MM.1S (cell line): ENCODE measurements around the gene GCAT.

Experiments used
- DNase-seq: peaks from one replicate; pipeline ENCODE4 v3.0.0-alpha.2; 2015
- H2AFZ ChIP-seq: fragments of 300-600 bp; sonication (generic); 2 replicates; pipeline ENCODE4 v1.6.0; 2016; ENCODE audit warnings: antibody characterized with exemption, low read length
- H3F3A ChIP-seq: fragments of 300-600 bp; sonication (generic); 2 replicates; pipeline ENCODE4 v1.6.1; 2016; ENCODE audit warnings: mild to moderate bottlenecking, antibody characterized with exemption, low read length, moderate library complexity, mixed read lengths; ENCODE audit not compliant: insufficient read depth
- H3K27ac ChIP-seq: fragments of 300-600 bp; sonication (generic); 2 replicates; pipeline ENCODE4 v1.5.1; 2016; ENCODE audit warnings: mild to moderate bottlenecking, low read length
- H3K27me3 ChIP-seq: fragments of 300-600 bp; sonication (generic); replicated peaks from 2 replicates; pipeline ENCODE4 v1.6.0; 2016; ENCODE audit warnings: low read length; ENCODE audit not compliant: insufficient read depth
- H3K36me3 ChIP-seq: fragments of 300-600 bp; sonication (generic); replicated peaks from 2 replicates; pipeline ENCODE4 v1.6.1; 2016; ENCODE audit warnings: mild to moderate bottlenecking, low read length, mixed read lengths; ENCODE audit not compliant: insufficient read depth
- H3K4me1 ChIP-seq: fragments of 300-600 bp; sonication (generic); 2 replicates; pipeline ENCODE4 v1.6.1; 2016; ENCODE audit warnings: low read length, mixed read lengths
- H3K4me2 ChIP-seq: fragments of 300-600 bp; sonication (generic); 2 replicates; pipeline ENCODE4 v1.6.0; 2016; ENCODE audit warnings: low read depth, low read length
- H3K4me3 ChIP-seq: fragments of 300-600 bp; sonication (generic); 2 replicates; pipeline ENCODE4 v1.5.1; 2016; ENCODE audit warnings: low read length, mixed read lengths
- H3K79me2 ChIP-seq: fragments of 300-600 bp; sonication (generic); 2 replicates; pipeline ENCODE4 v1.6.1; 2016; ENCODE audit warnings: mixed run types, low read length, mixed read lengths
- H3K9ac ChIP-seq: fragments of 300-600 bp; sonication (generic); 2 replicates; pipeline ENCODE4 v1.6.1; 2016; ENCODE audit warnings: low read length, mixed read lengths
- H3K9me2 ChIP-seq: fragments of 300-600 bp; sonication (generic); replicated peaks from 2 replicates; pipeline ENCODE4 v1.6.1; 2016; ENCODE audit warnings: mild to moderate bottlenecking, low read length, mixed read lengths; ENCODE audit not compliant: insufficient read depth
- H3K9me3 ChIP-seq: fragments of 300-600 bp; sonication (generic); replicated peaks from 2 replicates; pipeline ENCODE4 v1.6.1; 2016; ENCODE audit warnings: mild to moderate bottlenecking, low read length, mixed read lengths; ENCODE audit not compliant: insufficient read depth
- H4K20me1 ChIP-seq: fragments of 300-600 bp; sonication (generic); 2 replicates; pipeline ENCODE4 v1.6.1; 2016; ENCODE audit warnings: mild to moderate bottlenecking, low read length, moderate library complexity, mixed read lengths; ENCODE audit not compliant: insufficient read depth
- EZH2 ChIP-seq: fragments of 300-600 bp; sonication (generic); optimal IDR thresholded peaks from 2 replicates; pipeline ENCODE3; 2017; ENCODE audit warnings: low read depth, mild to moderate bottlenecking, antibody characterized with exemption, low read length, mixed read lengths
- EZH2phosphoT487 ChIP-seq: fragments of 300-600 bp; sonication (generic); IDR thresholded peaks from 2 replicates; pipeline ENCODE4 v1.6.1; 2018; ENCODE audit warnings: antibody characterized with exemption, low read length
- TF ChIP-seq, protein P1 (sequence below): fragments of 300-600 bp; sonication (generic); IDR thresholded peaks from 2 replicates; pipeline ENCODE4 v1.5.1; 2016; ENCODE audit warnings: antibody characterized with exemption, low read length, mixed read lengths

The GCAT gene

DNA sequence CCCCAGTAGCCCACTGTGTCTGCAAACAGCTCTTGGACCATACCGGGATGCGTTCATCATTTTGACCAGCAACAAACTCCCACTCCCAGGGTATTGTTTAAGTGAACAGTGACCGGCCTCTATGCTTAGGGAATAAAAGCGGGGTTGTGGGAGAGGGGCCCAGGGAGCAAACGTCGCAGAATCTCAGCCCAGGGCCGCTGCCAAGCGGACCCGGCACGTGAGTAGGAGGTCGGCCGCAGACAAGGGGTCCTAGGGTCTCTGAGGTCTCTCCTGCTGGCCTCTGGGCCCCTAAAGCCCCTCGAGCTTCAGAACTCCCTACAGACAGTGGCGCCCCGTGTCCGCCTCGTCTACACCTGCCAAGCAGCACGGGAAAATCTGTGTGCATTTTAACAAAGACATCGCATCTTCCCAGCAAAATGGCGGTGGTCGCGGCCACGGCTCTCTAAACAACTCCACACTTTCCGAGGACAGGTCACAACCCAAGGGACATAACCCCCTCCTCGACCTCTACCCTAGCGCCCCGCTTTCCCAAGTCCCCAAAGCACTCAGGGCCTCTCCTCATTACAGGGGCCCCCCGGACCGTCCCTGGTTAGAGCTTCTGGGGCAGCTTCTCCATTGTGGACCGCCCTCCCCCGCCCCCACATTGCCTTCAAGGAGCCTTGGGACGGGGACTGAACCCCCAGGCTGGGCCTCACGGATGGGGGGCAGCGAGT, 3.9 kb upstream of the GCAT start:
- H3K4me2 ChIP-seq, result no peak overlapping the region
- H3F3A ChIP-seq, result 0 out of 2 replicates have a peak, but pooled peaks cover 5% of the 10 kb centered on the region
- no peaks in the 10 kb centered on the region for H3K9me2 ChIP-seq
- H3K4me1 ChIP-seq, result no peaks in the 10 kb centered on the region
- no peaks in the 10 kb centered on the region for H3K36me3 ChIP-seq
- TF ChIP-seq EZH2phosphoT487 (no peak), EZH2 (no peak)
- TF ChIP-seq, protein P1, sequence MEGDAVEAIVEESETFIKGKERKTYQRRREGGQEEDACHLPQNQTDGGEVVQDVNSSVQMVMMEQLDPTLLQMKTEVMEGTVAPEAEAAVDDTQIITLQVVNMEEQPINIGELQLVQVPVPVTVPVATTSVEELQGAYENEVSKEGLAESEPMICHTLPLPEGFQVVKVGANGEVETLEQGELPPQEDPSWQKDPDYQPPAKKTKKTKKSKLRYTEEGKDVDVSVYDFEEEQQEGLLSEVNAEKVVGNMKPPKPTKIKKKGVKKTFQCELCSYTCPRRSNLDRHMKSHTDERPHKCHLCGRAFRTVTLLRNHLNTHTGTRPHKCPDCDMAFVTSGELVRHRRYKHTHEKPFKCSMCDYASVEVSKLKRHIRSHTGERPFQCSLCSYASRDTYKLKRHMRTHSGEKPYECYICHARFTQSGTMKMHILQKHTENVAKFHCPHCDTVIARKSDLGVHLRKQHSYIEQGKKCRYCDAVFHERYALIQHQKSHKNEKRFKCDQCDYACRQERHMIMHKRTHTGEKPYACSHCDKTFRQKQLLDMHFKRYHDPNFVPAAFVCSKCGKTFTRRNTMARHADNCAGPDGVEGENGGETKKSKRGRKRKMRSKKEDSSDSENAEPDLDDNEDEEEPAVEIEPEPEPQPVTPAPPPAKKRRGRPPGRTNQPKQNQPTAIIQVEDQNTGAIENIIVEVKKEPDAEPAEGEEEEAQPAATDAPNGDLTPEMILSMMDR, result no peak
- H3K27me3 ChIP-seq, result peaks cover 67% of the 10 kb centered on the region
- no peak overlapping the region for H2AFZ ChIP-seq
- H3K9ac ChIP-seq, result no peak overlapping the region
- no peaks in the 10 kb centered on the region for H3K9me3 ChIP-seq
- H3K79me2 ChIP-seq, result no peaks in the 10 kb centered on the region
- no peaks in the 10 kb centered on the region for H4K20me1 ChIP-seq
- H3K27ac ChIP-seq, result no peak overlapping the region
- DNase-seq, result no peak
- no peak overlapping the region for H3K4me3 ChIP-seq

DNA sequence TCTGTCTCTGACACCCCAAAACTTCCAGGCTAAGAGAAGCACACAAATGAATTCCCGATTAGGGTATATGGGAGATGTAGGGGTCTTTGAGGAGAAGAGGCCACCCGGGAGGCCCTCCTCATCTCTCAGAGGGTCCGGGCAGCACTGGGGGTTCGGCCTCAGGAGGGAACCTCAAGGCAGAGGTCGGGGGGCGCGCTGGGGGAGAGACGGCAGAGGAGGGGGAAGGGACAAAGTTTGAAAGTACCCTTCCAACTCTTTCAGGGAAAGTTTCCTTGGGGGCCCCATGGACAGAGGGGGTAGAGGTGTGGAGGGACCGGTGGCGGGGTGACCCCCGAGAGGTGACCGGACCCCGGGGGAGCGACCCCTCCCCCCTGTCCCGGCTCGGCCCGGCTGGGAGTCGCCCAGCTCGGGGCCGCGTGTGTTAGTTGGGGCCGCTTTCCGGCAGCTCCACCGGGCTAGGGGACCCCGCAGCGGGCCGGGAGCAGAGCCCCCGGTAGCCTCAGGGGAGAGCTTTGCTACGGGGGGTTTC, 3.3 kb upstream of the GCAT start:
- H3K9me2 ChIP-seq, result no peaks in the 10 kb centered on the region
- H3K27ac ChIP-seq, result no peak overlapping the region
- DNase-seq, result no peak
- H3F3A ChIP-seq, result 0 out of 2 replicates have a peak, but pooled peaks cover 5% of the 10 kb centered on the region
- H3K4me2 ChIP-seq, result no peak overlapping the region
- no peaks in the 10 kb centered on the region for H3K9me3 ChIP-seq
- H4K20me1 ChIP-seq, result no peaks in the 10 kb centered on the region
- H2AFZ ChIP-seq, result no peak overlapping the region
- no peaks in the 10 kb centered on the region for H3K79me2 ChIP-seq
- no peak overlapping the region for H3K4me3 ChIP-seq
- H3K36me3 ChIP-seq, result no peaks in the 10 kb centered on the region
- peaks cover 68% of the 10 kb centered on the region for H3K27me3 ChIP-seq
- H3K9ac ChIP-seq, result no peak overlapping the region
- H3K4me1 ChIP-seq, result no peaks in the 10 kb centered on the region
- TF ChIP-seq, protein P1, result no peak
- no peak for TF ChIP-seq EZH2
- TF ChIP-seq EZH2phosphoT487, result no peak

DNA sequence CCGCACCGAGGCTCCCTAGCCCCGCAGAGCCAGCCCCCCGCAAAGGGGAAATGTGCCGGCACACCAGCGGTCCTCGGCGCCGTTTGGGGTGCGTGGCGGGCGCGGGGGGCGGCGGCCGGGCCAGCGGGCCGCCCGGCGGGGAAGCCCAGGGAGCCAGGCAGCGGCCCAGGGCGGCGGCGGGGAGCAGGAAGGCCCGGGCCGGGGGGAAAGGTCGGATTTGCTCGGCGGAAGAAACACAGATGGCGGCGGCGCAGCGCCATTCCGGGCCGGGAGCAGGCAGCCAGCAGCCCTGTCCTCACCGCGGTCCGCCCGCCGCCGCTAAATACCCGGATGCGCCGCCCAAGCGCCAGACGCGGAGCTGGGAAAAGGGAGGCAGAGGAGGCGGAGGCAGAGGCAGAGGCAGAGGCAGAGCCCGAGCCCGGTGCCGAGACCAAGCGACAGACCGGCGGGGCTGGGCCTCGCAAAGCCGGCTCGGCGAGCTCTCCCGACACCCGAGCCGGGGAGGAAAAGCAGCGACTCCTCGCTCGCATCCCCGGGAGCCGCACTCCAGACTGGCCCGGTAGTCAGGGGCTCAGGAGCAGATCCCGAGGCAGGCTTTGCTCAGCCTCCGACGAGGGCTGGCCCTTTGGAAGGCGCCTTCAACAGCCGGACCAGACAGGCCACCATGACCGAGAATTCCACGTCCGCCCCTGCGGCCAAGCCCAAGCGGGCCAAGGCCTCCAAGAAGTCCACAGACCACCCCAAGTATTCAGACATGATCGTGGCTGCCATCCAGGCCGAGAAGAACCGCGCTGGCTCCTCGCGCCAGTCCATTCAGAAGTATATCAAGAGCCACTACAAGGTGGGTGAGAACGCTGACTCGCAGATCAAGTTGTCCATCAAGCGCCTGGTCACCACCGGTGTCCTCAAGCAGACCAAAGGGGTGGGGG, 2.6 kb upstream of the GCAT start:
- H3K4me2 ChIP-seq, result no peak overlapping the region
- peaks cover 68% of the 10 kb centered on the region for H3K27me3 ChIP-seq
- H3K4me3 ChIP-seq, result no peak overlapping the region
- no peak for DNase-seq
- TF ChIP-seq EZH2phosphoT487 (no peak), EZH2 (no peak)
- TF ChIP-seq, protein P1, result no peak
- H3K79me2 ChIP-seq, result no peaks in the 10 kb centered on the region
- no peaks in the 10 kb centered on the region for H3K4me1 ChIP-seq
- H4K20me1 ChIP-seq, result no peaks in the 10 kb centered on the region
- H3K9me2 ChIP-seq, result no peaks in the 10 kb centered on the region
- no peak overlapping the region for H2AFZ ChIP-seq
- 0 out of 2 replicates have a peak, but pooled peaks cover 5% of the 10 kb centered on the region for H3F3A ChIP-seq
- H3K36me3 ChIP-seq, result no peaks in the 10 kb centered on the region
- no peak overlapping the region for H3K27ac ChIP-seq
- H3K9ac ChIP-seq, result no peak overlapping the region
- H3K9me3 ChIP-seq, result no peaks in the 10 kb centered on the region
